HPDE6-E6E7 (cell line): ENCODE results near the gene SEMA6A.

Experiments
- DNase-seq: peaks from one replicate; pipeline ENCODE4 v3.0.0; 2011; ENCODE audit warnings: missing footprints; ENCODE audit errors: extremely low spot score

Gene SEMA6A

GRCh38 chr5:116409591-116410296, 164.9 kb downstream of the SEMA6A start:
- no peak for DNase-seq

- DNase-seq: no peak
Measured at GRCh38 chr5:116406306-116407041, 168.1 kb downstream of the SEMA6A start.

DNA sequence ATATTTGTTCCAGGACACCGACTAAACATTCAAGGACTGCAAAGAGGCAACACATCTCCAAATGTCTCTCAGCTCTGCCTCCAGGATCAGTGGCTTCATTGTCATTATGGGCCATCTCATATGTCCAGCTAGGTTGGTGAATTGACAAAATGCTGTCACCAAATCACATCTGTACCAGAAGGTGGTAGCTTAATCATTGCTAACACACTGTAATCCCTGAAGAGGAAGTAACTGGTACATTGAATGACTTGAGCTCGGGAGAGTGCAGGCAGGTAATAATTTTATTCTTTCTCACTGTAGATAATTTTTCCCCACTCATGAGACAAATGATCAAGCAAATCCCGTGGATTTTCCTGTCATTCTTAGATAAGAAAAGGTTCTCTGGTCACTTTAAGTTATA, 169.8 kb downstream of the SEMA6A start:
- no peak for DNase-seq

GRCh38 chr5:116404016-116404415, 170.6 kb downstream of the SEMA6A start:
- no peak for DNase-seq

- no peak for DNase-seq
Measured at GRCh38 chr5:116402235-116402634, 172.4 kb downstream of the SEMA6A start.

DNA sequence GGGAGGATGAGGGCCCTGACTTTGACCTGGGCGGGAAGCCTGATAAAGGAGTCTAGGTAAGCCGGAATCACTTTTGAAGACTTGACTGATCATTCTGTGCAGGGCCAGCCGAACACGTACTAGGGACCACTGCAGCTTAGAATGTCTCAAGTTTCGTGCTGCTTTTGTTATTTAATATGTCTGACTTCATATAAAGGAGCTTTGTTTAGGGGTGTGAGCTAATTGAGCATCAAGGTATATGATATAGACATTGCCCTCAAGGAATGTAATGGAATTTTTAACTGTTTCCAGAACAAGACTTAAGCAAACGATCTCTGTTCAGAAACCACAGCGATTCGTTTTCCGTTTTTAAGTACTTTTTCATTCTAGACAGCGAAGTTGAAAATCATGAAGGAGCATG, 173.0 kb downstream of the SEMA6A start:
- DNase-seq: no peak

DNA sequence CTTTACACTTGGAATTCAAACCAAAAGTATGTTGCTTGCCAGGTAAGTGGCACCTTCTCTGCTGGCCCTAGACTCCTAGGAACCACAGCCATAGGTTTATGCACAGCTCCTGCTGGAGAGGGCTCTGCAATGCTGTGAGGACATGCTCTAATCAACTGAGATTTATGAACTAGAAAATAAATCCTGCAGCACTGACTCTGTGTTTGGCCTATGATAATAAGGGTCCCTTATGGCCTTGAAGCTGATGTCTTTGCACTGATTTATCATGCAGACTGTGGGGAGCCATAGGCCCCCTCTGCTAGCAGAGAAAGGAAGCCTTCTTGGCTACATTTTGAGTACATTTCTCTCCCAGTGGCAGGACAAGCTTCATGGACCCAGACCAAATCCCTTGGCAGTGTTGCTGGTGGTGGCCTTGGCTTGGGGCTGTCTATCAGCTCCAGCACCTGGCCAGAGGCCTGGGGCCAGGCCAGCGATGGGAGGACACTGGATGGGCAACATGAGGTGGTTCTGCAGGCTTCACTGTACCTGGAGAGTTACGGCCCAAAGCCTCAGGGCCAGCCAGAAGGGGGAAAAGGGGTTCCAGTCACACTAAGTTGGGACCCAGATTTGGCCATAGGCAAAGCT, 178.0 kb downstream of the SEMA6A start:
- DNase-seq: no peak

GRCh38 chr5:116395631-116396203, 178.9 kb downstream of the SEMA6A start:
- no peak for DNase-seq

DNA sequence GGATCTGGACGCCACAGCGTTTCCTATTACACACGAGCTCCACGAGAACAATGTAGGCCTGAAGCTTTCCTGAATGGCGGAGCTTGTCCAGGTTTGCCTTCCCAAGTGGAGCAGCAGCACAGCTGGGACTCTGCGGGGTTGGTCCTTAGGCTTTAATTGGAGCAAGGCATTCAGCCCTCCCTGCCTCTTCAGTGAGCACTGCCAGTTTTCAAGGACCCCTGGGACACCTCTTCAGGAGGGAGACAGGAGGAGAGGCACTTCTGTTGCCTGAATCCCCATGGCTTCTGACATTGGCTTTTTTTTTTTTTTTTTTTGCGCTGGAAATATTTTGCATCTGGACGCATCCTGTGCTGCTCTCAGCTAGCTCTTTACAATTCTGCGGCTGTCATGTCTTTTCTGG, 179.4 kb downstream of the SEMA6A start:
- no peak for DNase-seq

DNA sequence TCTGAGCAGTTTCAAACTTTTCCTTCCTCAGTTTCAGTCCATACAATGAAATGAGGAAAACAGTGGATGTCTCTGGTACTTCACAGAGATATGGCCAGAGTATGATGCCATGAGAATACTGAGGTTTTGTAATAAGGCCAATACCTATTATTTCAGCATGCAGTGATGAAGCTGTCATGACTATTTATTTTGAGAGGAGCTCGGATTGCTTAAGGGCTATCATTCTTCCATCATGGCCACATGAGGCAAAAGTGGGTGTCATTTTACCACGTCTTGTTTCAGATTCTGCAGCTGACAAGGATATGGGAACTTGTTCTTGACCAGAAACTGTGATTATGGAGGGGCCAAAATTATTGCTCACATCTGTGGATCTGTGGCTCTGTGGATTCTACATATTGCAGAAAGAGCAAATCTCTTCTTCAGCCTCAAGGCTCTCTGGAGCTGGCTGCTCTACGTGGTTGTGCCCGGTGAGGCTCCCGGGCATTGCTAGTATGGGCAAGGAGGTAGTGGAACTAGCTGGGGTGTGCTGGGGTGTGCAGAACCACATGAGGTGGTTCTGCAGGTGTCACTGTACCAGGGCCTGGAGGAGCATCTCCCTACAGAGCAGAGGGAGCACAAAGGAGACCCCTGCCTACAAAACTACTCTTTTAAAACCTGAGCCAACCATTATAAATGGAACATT, 180.3 kb downstream of the SEMA6A start:
- no peak for DNase-seq
